Skin of body (tissue), 2 donors: ENCODE results near the gene SPRR1A. TPM values are rescaled to one million over a fixed set of nuclear protein-coding genes. Genes with fewer than 3 reads are reported as not detected.
"Not testable (repeated sequence)": the region's sequence is repeated elsewhere in the genome, so short reads cannot be mapped to it uniquely, and the experiment has no call there.

ENCODE experiments used
- DNase-seq: peaks from one replicate; lab custom pipeline; 2025; lab: John Stamatoyannopoulos, UW
- total RNA-seq: library from RNA; depleted of rRNA; stranded (reverse); fragments of >200 nt; gene quantifications from one replicate; pipeline ENCODE4 v1.2.3, GENCODE V29; 2014

The SPRR1A gene
- total RNA-seq, 1 donor from 2014 or later: 6.1 TPM

DNA sequence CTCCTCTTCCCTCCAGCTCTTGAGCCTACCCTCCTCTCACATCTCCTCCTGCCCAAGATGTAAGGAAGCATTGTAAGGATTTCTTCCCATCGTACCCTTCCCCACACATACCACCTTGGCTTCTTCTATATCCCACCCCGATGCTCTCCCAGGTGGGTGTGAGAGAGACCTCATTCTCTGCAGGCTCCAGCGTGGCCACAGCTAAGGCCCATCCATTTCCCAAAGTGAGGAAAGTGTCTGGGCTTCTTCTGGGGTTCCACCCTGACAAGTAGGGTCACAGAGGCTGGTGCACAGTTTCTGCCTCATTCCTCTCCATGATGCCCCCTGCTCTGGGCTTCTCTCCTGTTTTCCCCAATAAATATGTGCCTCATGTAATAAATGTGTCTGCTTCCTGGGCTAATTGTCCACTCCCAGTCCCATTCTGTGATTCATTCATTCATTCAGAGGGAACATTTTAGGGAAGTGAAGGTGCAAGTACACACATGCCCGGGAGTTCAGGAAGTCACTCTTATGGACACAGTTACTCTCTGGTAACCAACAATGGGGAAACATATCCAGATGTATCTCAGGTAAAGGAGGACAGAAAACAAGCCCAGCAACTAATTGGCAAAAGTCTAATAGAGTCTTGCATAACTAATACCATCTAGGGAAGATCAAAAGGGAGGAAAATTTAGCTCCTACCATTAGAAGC lies 11.5 kb upstream of the SPRR1A start:
- DNase-seq: no peak

DNA sequence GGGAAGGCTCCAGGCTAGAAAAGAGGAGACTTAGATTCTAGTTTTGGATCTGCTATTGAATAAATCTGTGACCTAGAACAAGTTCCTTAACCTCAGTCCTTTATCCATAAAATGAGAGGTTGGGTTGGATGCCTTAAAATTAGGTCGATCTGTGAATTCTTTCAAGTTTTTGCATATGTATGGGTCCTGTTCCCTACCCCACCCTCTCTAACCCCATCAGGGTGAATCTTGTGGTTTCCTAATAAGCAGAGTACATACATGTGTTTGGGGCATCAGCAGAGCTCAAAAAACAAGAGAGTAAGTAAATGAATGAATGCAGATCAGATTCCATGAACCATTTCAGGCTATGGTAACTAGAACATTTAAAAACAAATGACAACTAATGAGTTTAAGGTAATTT lies 7.2 kb upstream of the SPRR1A start:
- DNase-seq: no peak

DNA sequence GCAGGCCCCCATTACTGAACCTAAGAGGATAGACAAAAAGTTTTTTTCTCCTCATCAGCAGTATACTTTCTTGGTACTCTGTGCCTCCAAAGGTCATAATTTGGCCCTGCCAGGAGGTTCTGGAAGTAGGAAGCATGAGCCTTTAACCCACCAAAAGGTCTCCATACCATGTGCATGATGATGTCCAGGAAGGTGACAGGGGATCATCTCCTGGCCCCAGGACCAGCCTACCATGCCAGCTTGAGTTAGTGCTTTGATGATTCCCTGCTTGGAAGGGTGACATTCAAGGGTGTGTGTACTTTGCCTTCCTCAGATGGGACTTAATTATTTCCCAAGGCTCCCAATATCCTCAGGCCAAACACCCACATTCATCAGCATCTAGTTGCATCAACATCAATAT lies 6.3 kb upstream of the SPRR1A start:
- no peak for DNase-seq

DNA sequence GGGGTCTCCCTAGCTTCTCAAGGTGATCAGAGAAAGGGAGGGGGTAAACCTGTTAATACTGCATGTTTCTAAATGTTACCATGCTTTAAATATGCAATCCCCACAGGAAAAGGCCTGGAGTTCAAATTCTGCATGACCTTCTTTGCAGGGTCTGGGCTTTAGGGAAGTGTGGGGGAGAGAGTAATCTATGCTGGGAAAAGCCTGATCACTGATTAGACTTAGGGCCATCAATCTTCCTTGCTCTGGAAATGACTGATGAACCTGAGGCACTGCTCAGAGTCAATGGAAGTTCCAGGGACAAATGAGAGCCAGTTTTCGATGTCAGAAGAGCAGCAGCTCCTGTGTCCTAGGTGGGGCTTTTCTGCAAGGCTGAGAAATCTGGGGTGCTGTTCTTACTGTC lies 3.2 kb upstream of the SPRR1A start:
- DNase-seq: no peak

DNA sequence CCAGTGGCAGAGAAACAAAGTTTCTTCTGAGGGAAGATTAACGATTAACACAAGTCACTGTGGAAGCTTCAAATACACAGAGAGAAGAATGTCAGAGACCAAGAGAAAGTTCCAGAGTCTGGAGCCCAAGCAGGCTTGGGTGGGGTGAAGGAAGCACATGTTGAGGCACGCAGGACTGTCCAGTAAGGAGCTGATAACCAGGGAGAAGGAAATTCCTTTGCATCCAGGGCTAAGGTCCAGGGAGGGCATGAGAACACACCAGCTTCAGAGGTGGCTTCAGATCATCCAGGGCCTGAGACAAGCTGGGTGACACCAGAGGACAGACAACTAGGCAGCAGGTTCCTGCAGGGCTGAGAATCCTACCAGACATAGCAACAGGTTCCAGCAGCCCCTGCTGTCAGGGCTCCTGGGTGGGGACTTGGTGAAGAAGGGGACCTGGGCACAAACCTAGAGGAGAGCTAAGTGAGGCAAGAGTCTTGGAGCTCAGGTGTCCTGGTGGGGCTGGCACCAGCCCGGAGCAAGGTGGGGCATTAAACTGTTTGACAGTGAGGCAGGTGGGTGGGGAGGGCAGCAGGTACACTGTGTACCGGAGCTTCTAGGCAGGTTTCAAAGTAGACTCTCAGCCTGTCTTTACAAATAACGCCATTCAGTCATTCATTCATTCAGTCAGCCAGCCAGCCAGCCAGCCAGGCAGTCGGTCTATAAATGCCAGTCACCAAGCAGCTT lies 2.6 kb upstream of the SPRR1A start:
- no peak for DNase-seq

DNA sequence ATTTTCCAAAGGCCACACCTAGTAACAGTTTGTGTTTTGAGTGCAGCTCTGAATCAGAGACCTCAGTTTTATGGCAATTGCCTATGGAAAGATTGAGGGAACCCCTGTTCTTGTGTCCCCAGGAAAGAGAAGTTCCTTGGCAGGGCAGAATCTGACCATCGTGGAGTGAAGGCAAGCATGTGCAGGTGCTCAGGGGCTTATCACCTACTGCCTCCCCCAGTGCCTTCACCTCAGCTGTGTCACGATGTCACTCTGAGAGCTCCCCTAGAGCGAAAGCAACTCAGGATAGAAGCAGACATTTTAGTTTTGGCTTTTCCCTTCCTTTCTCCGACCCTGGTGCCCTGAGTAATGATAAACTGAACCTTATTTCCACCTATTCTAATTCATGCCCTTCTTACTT lies 1.8 kb upstream of the SPRR1A start:
- DNase-seq: no peak

DNA sequence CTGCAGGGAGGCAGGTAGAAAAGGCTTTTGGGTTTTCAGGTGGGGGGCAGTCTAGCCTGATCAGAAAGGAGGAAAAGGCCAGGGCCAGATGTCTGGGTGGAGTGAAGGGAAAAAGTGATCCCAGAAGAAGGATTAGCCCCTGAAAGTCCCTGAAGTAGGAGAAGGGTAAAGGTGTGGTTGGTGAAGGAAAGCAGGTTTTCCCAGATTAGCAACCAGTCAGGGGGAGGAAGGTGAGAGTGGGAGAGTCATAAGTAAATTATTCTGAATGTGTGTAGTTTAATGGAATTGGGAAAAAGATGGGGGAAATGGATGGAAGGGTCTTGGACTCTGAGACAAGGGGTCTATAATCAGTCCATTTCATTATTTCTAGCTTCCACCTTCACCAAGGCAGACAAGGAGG lies 647 bp upstream of the SPRR1A start:
- no peak for DNase-seq

DNA sequence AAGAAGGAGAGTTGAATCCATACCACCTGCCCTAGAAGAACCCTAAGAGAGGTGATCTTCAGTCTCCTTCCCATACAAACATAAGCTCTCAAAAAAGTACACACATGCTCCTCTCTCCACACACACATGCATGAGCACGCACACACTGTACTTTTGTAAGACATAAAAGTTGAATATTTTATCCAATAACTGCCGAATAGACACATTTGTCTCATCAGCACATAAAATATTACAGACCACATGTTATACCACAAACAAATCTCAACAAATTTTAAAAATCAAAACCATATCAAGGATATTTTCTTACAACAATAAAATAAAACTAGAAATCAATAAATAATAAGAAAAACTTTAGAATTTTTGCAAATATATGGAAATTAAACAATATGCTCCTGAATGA lies 2.7 kb downstream of the SPRR1A start:
- DNase-seq: no peak

DNA sequence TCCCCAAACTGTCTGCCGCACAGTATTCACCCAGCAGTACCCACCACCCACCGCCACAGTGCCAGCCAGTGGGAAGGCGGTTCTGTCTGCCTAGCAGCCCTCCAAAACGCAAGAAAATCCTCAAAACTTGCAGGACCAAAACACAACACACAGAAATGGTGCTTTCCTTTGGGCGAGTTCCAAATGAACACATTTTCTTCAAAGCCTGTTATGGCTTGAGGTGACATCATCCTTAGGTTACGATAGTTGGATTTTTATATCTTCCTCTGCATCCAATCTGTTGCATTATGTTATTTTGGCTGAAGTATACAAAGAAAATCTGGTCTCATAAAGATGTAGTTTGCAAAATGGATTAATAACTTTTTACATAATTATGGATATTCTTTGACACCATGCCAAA lies 9.3 kb downstream of the SPRR1A start:
- no peak for DNase-seq

DNA sequence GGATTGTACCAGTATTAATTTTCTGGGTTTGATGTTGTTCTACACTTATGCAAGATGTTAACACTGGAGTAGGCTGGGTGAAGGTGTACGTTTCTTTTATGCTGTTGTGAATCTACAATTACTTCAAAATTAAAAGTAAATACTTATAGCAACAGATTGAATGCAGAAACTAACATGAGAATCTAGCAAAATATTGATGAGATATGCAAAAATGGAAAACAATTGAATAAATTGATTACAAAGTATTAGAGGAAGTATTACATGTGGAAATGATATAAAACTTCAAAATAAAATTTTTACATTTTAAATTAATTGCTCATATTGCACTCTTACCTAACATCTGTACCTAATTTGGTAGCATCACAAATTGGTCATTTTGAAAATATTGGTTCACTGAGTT lies 12.0 kb downstream of the SPRR1A start:
- no peak for DNase-seq

DNA sequence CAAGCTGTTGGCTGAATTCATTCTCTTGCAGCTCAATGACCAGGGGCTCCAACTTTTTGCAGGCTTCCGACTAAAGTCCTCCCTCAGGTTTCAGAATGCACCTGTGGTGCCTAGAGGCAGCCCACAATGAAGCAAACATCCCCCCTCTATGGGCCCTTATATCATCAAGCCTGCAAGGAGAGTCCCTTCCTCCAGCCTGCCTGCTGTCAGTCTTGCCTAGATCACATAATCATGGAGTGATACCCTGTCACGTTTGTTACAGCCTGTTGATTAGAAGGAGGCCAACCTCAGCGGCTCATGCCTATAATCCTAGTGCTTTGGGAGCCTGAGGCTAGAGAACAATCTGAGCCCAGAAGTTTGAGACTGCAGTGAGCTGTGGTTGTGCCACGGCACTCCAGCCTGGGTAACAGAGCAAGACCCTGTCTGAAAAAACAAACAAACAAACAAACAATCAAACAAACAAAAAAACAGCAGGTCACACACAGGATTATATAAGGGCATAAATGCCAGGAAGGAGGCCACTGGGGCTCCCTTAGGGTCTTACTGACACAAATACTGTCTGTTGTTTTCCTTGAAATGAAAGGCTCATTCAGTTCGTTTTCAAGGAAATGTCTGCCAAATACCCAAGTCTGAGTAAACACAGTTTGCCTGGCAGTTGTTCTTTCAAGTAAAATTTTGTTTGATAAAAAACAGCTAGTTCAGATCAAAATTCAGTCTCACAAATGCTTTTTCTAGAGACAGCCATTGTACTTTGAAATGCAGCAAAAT lies 12.9 kb downstream of the SPRR1A start:
- no peak for DNase-seq

DNA sequence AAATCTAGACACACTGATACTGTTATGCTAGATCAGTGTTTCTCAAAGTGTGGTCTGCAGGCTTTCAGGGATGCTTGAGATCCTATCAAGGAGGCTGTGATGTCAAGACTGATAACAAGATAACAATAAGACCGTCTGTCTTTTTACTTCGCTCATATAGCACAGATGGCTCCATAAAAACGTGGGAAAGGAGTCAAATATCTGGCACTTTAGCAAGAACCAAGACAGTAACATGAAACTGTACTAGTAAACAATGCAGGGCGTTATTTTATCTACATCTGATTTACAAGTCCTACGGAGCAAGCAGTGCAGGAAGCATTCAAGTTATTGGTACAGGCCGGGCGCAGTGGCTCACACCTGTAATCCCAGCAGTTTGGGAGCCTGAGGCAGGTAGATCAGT lies 14.0 kb downstream of the SPRR1A start:
- no peak for DNase-seq

DNA sequence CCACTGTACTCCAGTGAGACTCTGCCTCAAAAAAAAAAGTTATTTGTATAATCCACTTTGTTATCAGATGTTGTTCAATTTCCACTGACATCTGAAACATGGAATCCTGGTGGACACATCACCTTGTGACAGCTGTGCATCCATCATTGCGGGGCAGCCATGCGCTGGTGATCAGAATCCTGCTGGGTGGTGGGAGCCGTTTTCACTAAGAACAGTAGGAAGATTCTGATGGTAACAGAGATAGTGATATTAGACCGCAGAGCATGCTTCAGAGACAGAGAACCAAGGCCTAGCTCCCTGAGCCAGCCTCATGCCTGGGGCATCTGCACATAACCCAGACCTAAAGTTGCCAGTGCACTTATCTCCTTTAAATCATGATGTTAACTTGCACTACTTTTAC lies 14.6 kb downstream of the SPRR1A start:
- DNase-seq: no peak

DNA sequence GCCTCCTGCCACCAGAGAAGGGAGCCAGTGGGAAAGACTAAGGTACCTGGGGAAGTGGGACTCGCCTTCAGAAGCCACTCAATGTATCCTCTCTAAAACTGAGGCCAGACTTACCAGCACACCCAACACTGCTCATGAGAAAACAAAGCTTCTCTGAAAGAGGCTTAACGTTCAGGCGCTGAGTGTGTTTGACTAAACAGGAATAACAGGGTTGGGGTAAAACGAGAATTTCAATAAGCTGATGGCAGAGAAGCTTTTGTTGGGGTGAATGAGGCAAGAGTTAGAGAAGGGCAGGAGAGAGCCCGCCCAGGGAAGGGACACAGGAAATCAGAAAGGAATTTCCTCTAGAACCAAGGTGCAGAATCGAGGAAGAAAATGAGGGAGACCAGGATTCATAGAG lies 15.9 kb downstream of the SPRR1A start:
- DNase-seq: no peak

DNA sequence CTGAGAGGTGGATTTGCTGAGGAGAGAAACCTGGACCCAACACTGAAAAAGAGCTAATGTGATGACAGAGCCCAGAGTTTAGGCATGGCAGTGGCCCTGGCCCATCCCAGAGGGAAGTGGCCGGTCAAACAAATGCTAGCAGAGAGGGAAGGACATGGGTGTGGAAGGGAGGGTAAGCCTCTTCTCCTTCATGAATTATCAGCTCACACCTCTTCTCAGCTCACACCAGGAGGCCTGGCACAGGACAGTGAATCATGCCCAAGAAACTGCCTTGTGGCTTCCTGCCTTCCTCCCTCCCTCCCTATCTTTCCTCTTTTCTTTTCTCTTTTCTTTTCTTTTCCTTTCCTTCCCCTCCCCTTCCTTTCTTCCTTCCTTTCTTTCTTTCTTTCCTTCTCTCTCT lies 16.4 kb downstream of the SPRR1A start:
- DNase-seq: no peak

DNA sequence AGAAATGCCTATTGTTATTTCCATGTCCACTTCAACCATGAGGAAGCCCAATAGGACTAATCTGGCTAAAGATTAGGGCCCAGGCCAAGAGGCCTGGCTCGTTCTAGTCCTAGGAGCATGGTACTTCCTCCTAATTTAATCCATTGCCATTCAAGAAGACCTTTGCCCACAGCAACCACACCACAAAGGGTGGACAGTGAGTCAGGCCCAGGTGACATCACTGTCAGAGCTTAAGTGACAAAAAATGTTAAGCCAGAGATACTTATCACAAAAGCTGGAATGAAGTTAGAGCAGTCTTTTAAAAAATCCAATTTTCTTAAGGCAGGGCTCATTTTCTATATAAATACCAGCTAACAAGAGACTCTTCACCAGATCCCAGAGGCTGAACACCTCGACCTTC lies 17.5 kb downstream of the SPRR1A start, which contains the start of gene SPRR3:
TSS of gene SPRR3 (plus strand) at position 368 of the 400 bp plus-strand sequence. CDS start 1,272 bp downstream, outside the sequence.
- no peak for DNase-seq

DNA sequence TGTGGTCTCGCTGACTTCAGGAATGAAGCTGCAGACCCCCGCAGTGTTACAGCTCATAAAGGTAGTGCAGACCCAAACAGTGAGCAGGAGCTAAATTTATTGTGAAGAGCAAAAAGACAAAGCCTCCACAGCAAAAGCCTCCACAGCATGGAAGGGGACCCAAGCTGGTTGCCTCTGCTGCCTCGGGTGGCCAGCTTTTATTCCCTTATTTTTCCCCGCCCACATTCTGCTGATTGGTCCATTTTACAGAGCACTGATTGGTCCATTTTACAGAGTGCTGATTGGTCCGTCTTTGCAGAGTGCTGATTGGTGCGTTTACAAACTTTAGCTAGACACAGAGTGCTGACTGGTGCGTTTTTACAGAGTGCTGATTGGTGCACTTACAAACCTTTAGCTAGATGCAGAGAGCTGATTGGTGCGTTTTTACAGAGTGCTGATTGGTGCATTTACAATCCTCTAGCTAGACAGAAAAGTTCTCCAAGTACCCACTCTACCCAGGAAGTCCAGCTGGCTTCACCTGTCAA lies 27.4 kb downstream of the SPRR1A start:
- DNase-seq: not testable (repeated sequence)

DNA sequence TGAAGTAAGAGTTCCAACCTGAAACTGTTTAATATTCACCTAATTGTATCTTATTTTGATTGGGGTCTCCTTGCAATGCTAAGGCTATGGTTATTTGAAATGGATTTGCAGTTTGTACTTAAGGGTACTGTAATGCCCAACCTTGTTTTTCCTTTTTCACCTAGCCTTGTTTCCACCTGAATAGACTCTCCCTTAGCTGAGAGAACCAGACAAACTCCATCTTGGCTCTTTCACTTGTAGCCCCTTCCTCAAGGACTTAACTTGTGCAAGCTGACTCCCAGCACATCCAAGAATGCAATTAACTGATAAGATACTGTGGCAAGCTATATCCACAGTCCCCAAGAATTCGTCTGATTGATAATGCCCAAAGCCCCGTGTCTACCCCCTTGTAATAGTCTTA lies 37.9 kb downstream of the SPRR1A start:
- not testable (repeated sequence) for DNase-seq

DNA sequence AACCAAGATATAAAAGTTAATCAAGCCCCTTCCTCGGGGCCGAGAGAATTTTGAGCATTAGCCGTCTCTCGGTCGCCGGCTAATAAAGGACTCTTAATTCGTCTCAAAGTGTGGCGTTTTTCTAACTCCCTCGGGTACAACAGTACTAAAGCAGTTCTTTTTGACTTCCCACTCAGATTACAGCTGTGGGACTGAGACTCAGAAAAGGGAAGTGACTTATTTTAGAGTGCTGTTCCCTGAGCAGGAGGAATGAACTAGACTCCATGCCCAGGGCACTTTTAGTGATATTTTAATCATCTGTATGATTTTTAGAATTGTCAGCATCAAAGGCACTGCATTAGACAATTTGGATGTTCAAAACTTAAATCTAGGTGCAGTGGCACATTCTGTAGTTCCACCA lies 38.5 kb downstream of the SPRR1A start:
- not testable (repeated sequence) for DNase-seq

DNA sequence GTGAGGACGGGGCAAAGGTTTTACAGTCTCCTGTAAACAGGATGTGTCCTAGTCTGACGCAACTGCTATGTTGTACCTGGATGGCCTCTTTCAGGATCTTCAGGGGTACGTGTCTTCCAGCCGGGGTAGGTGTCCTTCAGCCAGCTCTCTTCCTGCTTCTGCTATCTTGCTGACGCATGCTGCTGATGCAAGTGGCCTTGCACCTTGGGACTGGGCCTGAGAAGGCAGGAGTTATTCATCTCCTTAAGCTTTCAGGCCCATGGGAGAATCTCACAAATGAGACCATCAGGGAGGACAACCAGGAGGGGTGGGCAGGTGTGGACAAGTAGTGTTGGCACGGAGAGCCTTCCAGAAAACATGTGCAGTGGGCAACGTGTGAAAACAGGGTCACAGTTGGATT lies 39.2 kb downstream of the SPRR1A start:
- no peak for DNase-seq

DNA sequence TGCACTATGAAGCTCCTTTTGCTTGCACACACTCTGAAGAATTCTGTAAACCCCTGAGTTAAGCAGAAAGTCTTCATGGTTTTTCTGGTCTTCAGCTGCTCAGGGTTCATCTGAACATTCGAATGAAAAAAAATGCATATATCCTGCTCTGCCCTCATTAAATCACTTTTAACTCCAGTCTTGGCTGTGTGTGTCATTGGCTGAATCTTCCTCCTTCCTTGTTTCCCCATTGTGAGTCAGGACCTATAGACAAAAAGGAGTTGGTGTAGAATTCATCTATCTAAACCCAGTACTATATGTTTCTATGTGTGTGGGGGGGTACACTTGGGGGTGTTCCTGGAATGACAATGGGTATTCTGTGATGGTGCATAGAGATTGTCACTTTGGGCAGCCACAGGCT lies 40.5 kb downstream of the SPRR1A start:
- DNase-seq: no peak

DNA sequence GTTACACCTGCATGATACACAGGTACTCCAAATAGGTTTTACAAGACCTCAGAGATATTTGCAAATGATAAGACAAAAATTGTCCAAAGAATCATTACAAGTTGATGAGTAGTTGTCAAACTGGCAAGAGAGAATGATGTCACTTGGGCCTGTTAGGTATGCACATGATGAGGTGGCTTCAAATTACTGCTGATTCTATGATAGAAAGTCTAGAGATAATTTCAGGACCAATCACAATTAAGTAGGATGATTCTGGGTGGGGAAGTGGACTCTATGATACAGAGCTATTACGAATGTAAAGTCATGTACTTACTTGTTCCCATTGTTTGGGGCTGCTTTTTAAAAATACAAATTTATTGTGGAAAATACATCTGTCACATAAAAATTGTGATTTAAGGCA lies 41.9 kb downstream of the SPRR1A start:
- DNase-seq: no peak
